K562 (cell line): Measurements from ENCODE around the gene CDKN1C. TPM values are rescaled to one million over a fixed set of nuclear protein-coding genes. Genes with fewer than 3 reads are reported as not detected.

Experiments
- ARNT ChIP-seq, 2 experiments: fragments of 450-650 bp; IDR thresholded peaks; 2 replicates each; pipeline ENCODE4 v1.6.1; 2016; ENCODE audit warnings: mild to moderate bottlenecking in 1 of 2
- HOXB6 ChIP-seq: fragments of 250-450 bp; sonication (Bioruptor Pico); IDR thresholded peaks from 2 replicates; pipeline ENCODE4 v1.5.1; 2022; ENCODE audit warnings: mild to moderate bottlenecking, borderline replicate concordance
- KDM5B ChIP-seq: fragments of 200-600 bp; sonication (generic); IDR thresholded peaks from 2 replicates; pipeline ENCODE4 v1.6.1; 2012; ENCODE audit warnings: low read depth, mild to moderate bottlenecking, moderate library complexity, low read length, control low read depth, inconsistent platforms; ENCODE audit not compliant: insufficient replicate concordance
- MAFG ChIP-seq: fragments of 450-650 bp; conservative IDR thresholded peaks from 2 replicates; pipeline ENCODE4 v1.6.1; 2016; ENCODE audit warnings: missing genetic modification characterization, missing compliant biosample characterization
- MTA1 ChIP-seq: fragments of 450-650 bp; IDR thresholded peaks from 2 replicates; pipeline ENCODE4 v1.6.1; 2017; ENCODE audit warnings: borderline replicate concordance
- ZNF121 ChIP-seq: sonication (generic); formaldehyde crosslinking; conservative IDR thresholded peaks from 2 replicates; pipeline ENCODE4 v1.8.0; 2022; ENCODE audit warnings: missing genetic modification reagents
- polyA plus RNA-seq, 8 experiments: library from polyadenylated mRNA; depleted of rRNA in 4 of 8; stranded (reverse) in 5 of 8; unstranded in 3 of 8; fragments of >200 nt; fragmentation: Nextera tagmentation in 2 of 8; fragmentation: Illumina TruSeq in 1 of 8; extraction: Ambion mirVana in 2 of 8; extraction: Trizol in 1 of 8; gene quantifications; 2 replicates each; pipeline versions ENCODE4 v1.2.1 to v1.2.3, GENCODE V29; 2011 to 2014; ENCODE audit warnings: inconsistent platforms in 1 of 8, missing spikeins in 1 of 8
- total RNA-seq, 7 experiments: library from RNA; depleted of rRNA in 6 of 7; stranded (reverse); fragments of >200 nt in 6 of 7; fragmentation: Illumina TruSeq in 2 of 7; extraction: Trizol in 2 of 7; gene quantifications; 2 replicates each; pipeline versions ENCODE4 v1.2.1 to v1.2.3, GENCODE V29; 2011 to 2021; ENCODE audit warnings: low replicate concordance in 1 of 7
- TF ChIP-seq, protein P1 (sequence below), 2 experiments: fragments of 450-650 bp; IDR thresholded peaks; 2 replicates each; pipeline ENCODE4 v1.6.1; 2016; ENCODE audit warnings: mild to moderate bottlenecking in 2 of 2, borderline replicate concordance in 1 of 2, low read depth in 1 of 2, moderate library complexity in 1 of 2
- TF ChIP-seq, protein P2 (sequence below): fragments of 250-450 bp; sonication (Bioruptor Pico); IDR thresholded peaks from 2 replicates; pipeline ENCODE4 v1.5.0; 2022; ENCODE audit warnings: mild to moderate bottlenecking
- TF ChIP-seq, protein P3 (sequence below): fragments of 250-450 bp; sonication (Bioruptor Pico); IDR thresholded peaks from 2 replicates; pipeline ENCODE4 v1.4.0; 2020; ENCODE audit warnings: mild to moderate bottlenecking, moderate library complexity, borderline replicate concordance
- TF ChIP-seq, protein P4 (sequence below): fragments of 250-450 bp; sonication (Bioruptor Pico); IDR thresholded peaks from 2 replicates; pipeline ENCODE4 v1.5.0; 2021

Gene CDKN1C
- total and polyA plus RNA-seq, 9 of the 15 experiments (the other 6 are each of a cell fraction or from before 2014, with no cell fraction given) = 2.8 to 21.1 (median 9.3) TPM

DNA sequence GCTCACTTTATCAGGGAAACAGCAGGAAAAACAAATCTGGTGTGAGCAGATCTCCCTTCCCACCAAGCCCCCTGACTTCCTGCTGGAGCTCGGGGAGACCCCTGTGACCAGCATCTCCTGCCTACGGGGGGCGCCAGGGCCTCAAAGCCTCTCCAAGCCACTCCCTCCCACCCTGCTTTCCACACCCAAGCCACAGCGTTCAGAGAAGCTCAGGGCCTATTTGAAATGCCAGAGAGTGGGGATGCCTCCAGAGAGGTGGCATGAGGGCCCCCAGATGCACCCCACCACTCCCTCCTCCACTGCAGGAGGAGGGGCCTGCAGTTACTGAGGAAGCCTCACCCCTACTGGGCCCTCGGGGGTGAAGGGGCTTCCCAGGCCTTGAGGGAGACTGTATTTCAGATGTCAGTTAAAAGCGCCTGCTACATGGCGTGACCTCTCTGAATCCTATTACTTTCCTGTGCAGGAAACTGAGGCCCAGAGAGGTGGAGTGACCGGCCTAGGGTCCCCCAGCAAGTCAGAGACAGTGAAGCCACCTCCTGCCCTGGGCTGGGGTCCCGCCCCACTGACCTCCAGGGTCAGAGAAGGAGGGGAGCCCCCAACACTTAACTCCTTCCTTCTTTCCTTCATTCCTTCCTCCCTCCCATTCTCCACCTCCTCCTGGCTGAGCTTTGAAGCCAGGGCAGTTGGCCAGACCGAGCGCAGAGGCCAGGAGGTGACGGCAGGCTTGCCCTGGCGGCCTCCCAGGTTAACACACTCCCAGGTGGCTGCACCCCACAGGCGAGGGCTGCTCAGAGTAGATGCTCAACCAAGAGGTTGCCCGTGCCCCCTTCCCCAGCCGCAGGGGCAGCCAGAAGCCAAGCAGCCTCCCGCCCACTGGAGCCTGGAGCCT, 6.0 kb upstream of the CDKN1C start (continued):
- TF ChIP-seq, protein P1, sequence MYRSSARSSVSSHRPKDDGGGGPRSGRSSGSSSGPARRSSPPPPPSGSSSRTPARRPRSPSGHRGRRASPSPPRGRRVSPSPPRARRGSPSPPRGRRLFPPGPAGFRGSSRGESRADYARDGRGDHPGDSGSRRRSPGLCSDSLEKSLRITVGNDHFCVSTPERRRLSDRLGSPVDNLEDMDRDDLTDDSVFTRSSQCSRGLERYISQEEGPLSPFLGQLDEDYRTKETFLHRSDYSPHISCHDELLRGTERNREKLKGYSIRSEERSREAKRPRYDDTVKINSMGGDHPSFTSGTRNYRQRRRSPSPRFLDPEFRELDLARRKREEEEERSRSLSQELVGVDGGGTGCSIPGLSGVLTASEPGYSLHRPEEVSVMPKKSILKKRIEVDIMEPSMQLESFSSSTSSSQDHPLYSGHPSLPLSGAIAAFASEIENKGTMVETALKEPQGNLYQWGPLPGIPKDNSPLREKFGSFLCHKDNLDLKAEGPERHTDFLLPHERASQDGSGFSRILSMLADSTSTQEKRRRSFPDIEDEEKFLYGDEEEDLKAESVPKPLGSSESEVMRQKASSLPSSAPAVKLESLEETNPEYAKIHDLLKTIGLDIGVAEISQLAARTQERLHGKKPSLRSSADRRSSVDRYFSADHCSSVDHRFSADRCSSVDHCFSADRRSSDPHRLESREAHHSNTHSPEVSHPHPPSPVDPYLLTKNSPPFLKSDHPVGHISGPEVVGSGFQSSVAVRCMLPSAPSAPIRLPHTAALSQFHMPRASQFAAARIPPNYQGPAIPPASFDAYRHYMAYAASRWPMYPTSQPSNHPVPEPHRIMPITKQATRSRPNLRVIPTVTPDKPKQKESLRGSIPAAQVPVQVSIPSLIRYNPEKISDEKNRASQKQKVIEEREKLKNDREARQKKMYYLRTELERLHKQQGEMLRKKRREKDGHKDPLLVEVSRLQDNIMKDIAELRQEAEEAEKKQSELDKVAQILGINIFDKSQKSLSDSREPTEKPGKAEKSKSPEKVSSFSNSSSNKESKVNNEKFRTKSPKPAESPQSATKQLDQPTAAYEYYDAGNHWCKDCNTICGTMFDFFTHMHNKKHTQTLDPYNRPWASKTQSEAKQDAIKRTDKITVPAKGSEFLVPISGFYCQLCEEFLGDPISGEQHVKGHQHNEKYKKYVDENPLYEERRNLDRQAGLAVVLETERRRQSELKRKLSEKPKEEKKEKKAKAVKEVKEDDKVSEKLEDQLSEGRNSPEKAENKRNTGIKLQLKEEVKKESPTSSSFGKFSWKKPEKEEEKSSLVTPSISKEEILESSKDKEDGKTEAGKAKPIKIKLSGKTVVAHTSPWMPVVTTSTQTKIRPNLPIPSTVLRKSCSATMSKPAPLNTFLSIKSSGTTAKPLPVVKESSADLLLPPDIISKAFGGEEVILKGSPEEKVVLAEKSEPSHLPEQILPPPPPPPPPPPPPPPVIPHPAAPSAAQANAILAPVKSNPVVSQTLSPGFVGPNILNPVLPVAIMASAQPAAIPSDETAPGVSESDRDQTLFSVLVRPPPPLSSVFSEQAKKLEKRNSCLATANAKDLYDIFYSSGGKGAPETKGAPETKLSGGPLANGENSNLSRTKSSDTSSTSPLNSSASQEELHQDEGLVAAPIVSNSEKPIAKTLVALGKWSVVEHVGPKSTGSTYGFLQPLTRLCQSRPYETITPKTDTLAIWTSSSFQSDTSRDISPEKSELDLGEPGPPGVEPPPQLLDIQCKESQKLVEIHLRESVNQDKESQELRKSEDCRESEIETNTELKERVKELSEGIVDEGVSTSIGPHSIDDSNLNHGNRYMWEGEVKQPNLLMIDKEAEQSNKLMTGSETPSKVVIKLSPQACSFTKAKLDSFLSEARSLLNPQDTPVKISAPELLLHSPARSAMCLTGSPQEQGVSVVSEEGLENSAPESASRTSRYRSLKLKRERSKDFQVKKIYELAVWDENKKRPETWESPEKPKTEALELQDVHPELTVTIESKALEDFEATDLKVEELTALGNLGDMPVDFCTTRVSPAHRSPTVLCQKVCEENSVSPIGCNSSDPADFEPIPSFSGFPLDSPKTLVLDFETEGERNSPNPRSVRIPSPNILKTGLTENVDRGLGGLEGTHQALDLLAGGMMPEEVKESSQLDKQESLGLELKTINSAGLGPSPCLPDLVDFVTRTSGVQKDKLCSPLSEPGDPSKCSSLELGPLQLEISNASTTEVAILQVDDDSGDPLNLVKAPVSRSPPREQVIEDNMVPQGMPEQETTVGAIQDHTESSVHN (IDR thresholded peaks at IDR 0.05; ENCODE audit: borderline replicate concordance in 1 of 2, low read depth in 1 of 2) = no peak
- no peak for TF ChIP-seq KDM5B
- TF ChIP-seq, protein P2, sequence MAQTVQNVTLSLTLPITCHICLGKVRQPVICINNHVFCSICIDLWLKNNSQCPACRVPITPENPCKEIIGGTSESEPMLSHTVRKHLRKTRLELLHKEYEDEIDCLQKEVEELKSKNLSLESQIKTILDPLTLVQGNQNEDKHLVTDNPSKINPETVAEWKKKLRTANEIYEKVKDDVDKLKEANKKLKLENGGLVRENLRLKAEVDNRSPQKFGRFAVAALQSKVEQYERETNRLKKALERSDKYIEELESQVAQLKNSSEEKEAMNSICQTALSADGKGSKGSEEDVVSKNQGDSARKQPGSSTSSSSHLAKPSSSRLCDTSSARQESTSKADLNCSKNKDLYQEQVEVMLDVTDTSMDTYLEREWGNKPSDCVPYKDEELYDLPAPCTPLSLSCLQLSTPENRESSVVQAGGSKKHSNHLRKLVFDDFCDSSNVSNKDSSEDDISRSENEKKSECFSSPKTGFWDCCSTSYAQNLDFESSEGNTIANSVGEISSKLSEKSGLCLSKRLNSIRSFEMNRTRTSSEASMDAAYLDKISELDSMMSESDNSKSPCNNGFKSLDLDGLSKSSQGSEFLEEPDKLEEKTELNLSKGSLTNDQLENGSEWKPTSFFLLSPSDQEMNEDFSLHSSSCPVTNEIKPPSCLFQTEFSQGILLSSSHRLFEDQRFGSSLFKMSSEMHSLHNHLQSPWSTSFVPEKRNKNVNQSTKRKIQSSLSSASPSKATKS (CRISPR knock-in tag) = no peak
- no peak; the same call in 1 of the 2 replicates for TF ChIP-seq MTA1
- no peak for TF ChIP-seq ARNT (IDR thresholded peaks at IDR 0.05)
- TF ChIP-seq MAFG (tag) = no peak
- TF ChIP-seq, protein P3, sequence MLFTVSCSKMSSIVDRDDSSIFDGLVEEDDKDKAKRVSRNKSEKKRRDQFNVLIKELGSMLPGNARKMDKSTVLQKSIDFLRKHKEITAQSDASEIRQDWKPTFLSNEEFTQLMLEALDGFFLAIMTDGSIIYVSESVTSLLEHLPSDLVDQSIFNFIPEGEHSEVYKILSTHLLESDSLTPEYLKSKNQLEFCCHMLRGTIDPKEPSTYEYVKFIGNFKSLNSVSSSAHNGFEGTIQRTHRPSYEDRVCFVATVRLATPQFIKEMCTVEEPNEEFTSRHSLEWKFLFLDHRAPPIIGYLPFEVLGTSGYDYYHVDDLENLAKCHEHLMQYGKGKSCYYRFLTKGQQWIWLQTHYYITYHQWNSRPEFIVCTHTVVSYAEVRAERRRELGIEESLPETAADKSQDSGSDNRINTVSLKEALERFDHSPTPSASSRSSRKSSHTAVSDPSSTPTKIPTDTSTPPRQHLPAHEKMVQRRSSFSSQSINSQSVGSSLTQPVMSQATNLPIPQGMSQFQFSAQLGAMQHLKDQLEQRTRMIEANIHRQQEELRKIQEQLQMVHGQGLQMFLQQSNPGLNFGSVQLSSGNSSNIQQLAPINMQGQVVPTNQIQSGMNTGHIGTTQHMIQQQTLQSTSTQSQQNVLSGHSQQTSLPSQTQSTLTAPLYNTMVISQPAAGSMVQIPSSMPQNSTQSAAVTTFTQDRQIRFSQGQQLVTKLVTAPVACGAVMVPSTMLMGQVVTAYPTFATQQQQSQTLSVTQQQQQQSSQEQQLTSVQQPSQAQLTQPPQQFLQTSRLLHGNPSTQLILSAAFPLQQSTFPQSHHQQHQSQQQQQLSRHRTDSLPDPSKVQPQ (CRISPR knock-in tag) = no peak
- TF ChIP-seq, protein P4, sequence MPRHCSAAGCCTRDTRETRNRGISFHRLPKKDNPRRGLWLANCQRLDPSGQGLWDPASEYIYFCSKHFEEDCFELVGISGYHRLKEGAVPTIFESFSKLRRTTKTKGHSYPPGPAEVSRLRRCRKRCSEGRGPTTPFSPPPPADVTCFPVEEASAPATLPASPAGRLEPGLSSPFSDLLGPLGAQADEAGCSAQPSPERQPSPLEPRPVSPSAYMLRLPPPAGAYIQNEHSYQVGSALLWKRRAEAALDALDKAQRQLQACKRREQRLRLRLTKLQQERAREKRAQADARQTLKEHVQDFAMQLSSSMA (CRISPR knock-in tag) = 0 out of 2 replicates have a peak, but pooled peaks have one; percentile 49
- peak; percentile 22; the same call in 1 of the 2 replicates for TF ChIP-seq ZNF121 (CRISPR knock-in tag)
- no peak for TF ChIP-seq HOXB6 (CRISPR knock-in tag)
